SK-N-SH treated with all-trans-retinoic acid at 6 μM for 48 hours (cell line): Measurements from ENCODE around the gene UPP2.

Experiments used
- ATAC-seq: fragments of 200-7000 bp; cut with Tn5 transposase; 3 replicates; pipeline ENCODE4 v1.9.1; 2020; ENCODE audit warnings: mild to moderate bottlenecking, moderate library complexity
- CREB5 ChIP-seq: fragments of 250-450 bp; sonication (Bioruptor Pico); IDR thresholded peaks from 2 replicates; pipeline ENCODE4 v1.5.1; 2020; ENCODE audit warnings: low read depth, mild to moderate bottlenecking, moderate library complexity
- CSDC2 ChIP-seq: fragments of 250-450 bp; sonication (Bioruptor Pico); IDR thresholded peaks from 2 replicates; pipeline ENCODE4 v1.5.0; 2020; ENCODE audit warnings: mild to moderate bottlenecking, moderate library complexity
- CSRNP3 ChIP-seq: fragments of 250-450 bp; sonication (Bioruptor Pico); IDR thresholded peaks from 2 replicates; pipeline ENCODE4 v1.5.1; 2021; ENCODE audit warnings: mild to moderate bottlenecking, moderate library complexity
- ESRRG ChIP-seq: fragments of 250-450 bp; sonication (Bioruptor Pico); IDR thresholded peaks from 2 replicates; pipeline ENCODE4 v1.6.1; 2021; ENCODE audit warnings: mild to moderate bottlenecking
- GLIS3 ChIP-seq: fragments of 250-450 bp; sonication (Bioruptor Pico); IDR thresholded peaks from 2 replicates; pipeline ENCODE4 v1.5.0; 2020; ENCODE audit warnings: mild to moderate bottlenecking, moderate library complexity
- OSR1 ChIP-seq: fragments of 250-450 bp; sonication (Bioruptor Pico); IDR thresholded peaks from 2 replicates; pipeline ENCODE4 v1.8.0; 2022; ENCODE audit warnings: moderate library complexity, mild to moderate bottlenecking, inconsistent platforms
- PATZ1 ChIP-seq: fragments of 250-450 bp; sonication (Bioruptor Pico); IDR thresholded peaks from 2 replicates; pipeline ENCODE4 v1.8.0; 2020; ENCODE audit warnings: mild to moderate bottlenecking, moderate library complexity, borderline replicate concordance
- PPARA ChIP-seq: fragments of 250-450 bp; sonication (Bioruptor Pico); IDR thresholded peaks from 2 replicates; pipeline ENCODE4 v1.5.0; 2020; ENCODE audit warnings: mild to moderate bottlenecking, borderline replicate concordance
- RARB ChIP-seq: fragments of 250-450 bp; sonication (Bioruptor Pico); IDR thresholded peaks from 2 replicates; pipeline ENCODE4 v1.8.0; 2021; ENCODE audit warnings: mild to moderate bottlenecking, moderate library complexity
- SNAI2 ChIP-seq: fragments of 250-450 bp; sonication (Bioruptor Pico); IDR thresholded peaks from 2 replicates; pipeline ENCODE4 v1.5.0; 2020; ENCODE audit warnings: mild to moderate bottlenecking, moderate library complexity
- TCF4 ChIP-seq: fragments of 250-450 bp; sonication (Bioruptor Pico); IDR thresholded peaks from 2 replicates; pipeline ENCODE4 v1.8.0; 2021; ENCODE audit warnings: mild to moderate bottlenecking, moderate library complexity, borderline replicate concordance
- TOX ChIP-seq: fragments of 250-450 bp; sonication (Bioruptor Pico); IDR thresholded peaks from 2 replicates; pipeline ENCODE4 v1.8.0; 2021; ENCODE audit warnings: mild to moderate bottlenecking, moderate library complexity, borderline replicate concordance
- TSHZ2 ChIP-seq: fragments of 250-450 bp; sonication (Bioruptor Pico); IDR thresholded peaks from 2 replicates; pipeline ENCODE4 v1.5.0; 2020; ENCODE audit warnings: mild to moderate bottlenecking, moderate library complexity
- ZC3H10 ChIP-seq: fragments of 250-450 bp; sonication (Bioruptor Pico); IDR thresholded peaks from 2 replicates; pipeline ENCODE4 v1.5.1; 2021; ENCODE audit warnings: mild to moderate bottlenecking, moderate library complexity
- ZFP3 ChIP-seq: fragments of 250-450 bp; sonication (Bioruptor Pico); IDR thresholded peaks from 2 replicates; pipeline ENCODE4 v1.5.0; 2020; ENCODE audit warnings: mild to moderate bottlenecking, moderate library complexity
- ZFP30 ChIP-seq: fragments of 450-650 bp; formaldehyde crosslinking; IDR thresholded peaks from 2 replicates; pipeline ENCODE4 v1.5.0; 2022; ENCODE audit warnings: mild to moderate bottlenecking, moderate library complexity
- ZNF565 ChIP-seq: fragments of 450-650 bp; formaldehyde crosslinking; conservative IDR thresholded peaks from 2 replicates; pipeline ENCODE4 v1.5.0; 2020; ENCODE audit warnings: low read depth, mild to moderate bottlenecking, moderate library complexity
- ZNF70 ChIP-seq: fragments of 450-650 bp; formaldehyde crosslinking; IDR thresholded peaks from 2 replicates; pipeline ENCODE4 v1.5.0; 2020; ENCODE audit warnings: mild to moderate bottlenecking, moderate library complexity
- ZNF8 ChIP-seq: fragments of 450-650 bp; formaldehyde crosslinking; IDR thresholded peaks from 2 replicates; pipeline ENCODE4 v1.5.0; 2020; ENCODE audit warnings: mild to moderate bottlenecking, moderate library complexity
- TF ChIP-seq, protein P1 (sequence below): fragments of 250-450 bp; sonication (Bioruptor Pico); IDR thresholded peaks from 2 replicates; pipeline ENCODE4 v1.8.0; 2021; ENCODE audit warnings: low read depth, mild to moderate bottlenecking, moderate library complexity, borderline replicate concordance

Gene UPP2

DNA sequence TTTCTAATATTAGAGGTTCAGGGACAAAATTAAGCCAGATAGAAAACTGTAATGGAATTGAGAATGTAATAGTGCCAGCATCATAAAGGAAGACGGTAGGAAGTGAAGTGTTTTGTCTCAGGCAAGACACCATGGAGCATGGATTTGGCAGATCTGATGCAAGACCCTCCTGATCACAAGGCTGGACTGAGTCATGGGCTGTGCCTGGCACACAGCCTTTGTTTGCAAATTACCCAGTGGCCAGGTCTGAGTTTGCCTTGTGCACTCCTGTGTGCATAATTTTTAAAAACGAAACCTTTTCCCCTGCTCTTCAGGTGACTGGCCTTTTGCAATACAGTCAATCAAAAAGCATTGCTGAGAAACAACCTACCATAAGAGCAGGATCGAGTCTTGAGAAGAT lies 2.0 kb upstream of the UPP2 start (continued):
- no peak for TF ChIP-seq TSHZ2 (CRISPR knock-in tag)

GRCh38 chr2:158100411-158100810 lies 1.3 kb upstream of the UPP2 start:
- no peak for ATAC-seq
- no peak for TF ChIP-seq ZC3H10 (CRISPR knock-in tag)
- no peak for TF ChIP-seq CREB5 (CRISPR knock-in tag)
- TF ChIP-seq ZFP3 (CRISPR knock-in tag) = no peak
- TF ChIP-seq, protein P1, sequence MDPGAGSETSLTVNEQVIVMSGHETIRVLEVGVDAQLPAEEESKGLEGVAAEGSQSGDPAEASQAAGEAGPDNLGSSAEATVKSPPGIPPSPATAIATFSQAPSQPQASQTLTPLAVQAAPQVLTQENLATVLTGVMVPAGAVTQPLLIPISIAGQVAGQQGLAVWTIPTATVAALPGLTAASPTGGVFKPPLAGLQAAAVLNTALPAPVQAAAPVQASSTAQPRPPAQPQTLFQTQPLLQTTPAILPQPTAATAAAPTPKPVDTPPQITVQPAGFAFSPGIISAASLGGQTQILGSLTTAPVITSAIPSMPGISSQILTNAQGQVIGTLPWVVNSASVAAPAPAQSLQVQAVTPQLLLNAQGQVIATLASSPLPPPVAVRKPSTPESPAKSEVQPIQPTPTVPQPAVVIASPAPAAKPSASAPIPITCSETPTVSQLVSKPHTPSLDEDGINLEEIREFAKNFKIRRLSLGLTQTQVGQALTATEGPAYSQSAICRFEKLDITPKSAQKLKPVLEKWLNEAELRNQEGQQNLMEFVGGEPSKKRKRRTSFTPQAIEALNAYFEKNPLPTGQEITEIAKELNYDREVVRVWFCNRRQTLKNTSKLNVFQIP (CRISPR knock-in tag) = no peak
- TF ChIP-seq PATZ1 (CRISPR knock-in tag) = no peak
- no peak for TF ChIP-seq RARB (CRISPR knock-in tag)
- TF ChIP-seq OSR1 (CRISPR knock-in tag) = no peak
- no peak for TF ChIP-seq SNAI2 (CRISPR knock-in tag)
- no peak for TF ChIP-seq GLIS3 (CRISPR knock-in tag)
- no peak for TF ChIP-seq CSRNP3 (CRISPR knock-in tag)
- TF ChIP-seq ZNF70 (CRISPR knock-in tag) = no peak
- no peak for TF ChIP-seq CSDC2 (CRISPR knock-in tag)
- TF ChIP-seq PPARA = no peak
- no peak for TF ChIP-seq ZNF8 (CRISPR knock-in tag)
- no peak for TF ChIP-seq ZFP30 (CRISPR knock-in tag)

DNA sequence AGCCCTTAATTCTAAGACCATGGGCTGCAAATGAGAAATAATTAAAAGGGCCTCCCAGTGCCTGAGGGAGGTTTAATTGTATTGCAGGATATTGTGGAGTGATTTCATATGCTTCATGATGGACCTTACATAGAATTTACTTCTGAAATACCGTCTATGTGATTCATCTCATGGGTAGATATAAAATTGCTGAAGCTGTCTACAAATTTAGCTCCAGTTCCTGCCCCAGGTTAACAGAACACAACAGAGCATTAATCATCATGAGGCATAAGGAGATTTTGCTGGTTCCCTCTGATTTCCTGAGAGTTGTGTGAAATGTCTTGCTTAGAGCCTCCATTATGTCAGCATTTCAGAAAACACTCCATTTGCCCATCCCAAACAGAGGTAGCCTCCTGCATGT lies 770 bp downstream of the UPP2 start:
- ATAC-seq = no peak
- TF ChIP-seq TCF4 (CRISPR knock-in tag) (no peak), PATZ1 (CRISPR knock-in tag) (no peak), ZNF8 (CRISPR knock-in tag) (no peak), ESRRG (CRISPR knock-in tag) (no peak), ZC3H10 (CRISPR knock-in tag) (no peak), TOX (CRISPR knock-in tag) (no peak), CSDC2 (CRISPR knock-in tag) (no peak), TSHZ2 (CRISPR knock-in tag) (no peak), ZFP30 (CRISPR knock-in tag) (no peak), ZNF565 (CRISPR knock-in tag) (no peak), ZNF70 (CRISPR knock-in tag) (no peak), CSRNP3 (CRISPR knock-in tag) (no peak), RARB (CRISPR knock-in tag) (no peak)
- TF ChIP-seq, protein P1 (CRISPR knock-in tag) = no peak
